ENCODE results near the gene ZFP69.
"Not testable (repeated sequence)": the region's sequence is repeated elsewhere in the genome, so short reads cannot be mapped to it uniquely, and the experiment has no call there.

Gene ZFP69

DNA sequence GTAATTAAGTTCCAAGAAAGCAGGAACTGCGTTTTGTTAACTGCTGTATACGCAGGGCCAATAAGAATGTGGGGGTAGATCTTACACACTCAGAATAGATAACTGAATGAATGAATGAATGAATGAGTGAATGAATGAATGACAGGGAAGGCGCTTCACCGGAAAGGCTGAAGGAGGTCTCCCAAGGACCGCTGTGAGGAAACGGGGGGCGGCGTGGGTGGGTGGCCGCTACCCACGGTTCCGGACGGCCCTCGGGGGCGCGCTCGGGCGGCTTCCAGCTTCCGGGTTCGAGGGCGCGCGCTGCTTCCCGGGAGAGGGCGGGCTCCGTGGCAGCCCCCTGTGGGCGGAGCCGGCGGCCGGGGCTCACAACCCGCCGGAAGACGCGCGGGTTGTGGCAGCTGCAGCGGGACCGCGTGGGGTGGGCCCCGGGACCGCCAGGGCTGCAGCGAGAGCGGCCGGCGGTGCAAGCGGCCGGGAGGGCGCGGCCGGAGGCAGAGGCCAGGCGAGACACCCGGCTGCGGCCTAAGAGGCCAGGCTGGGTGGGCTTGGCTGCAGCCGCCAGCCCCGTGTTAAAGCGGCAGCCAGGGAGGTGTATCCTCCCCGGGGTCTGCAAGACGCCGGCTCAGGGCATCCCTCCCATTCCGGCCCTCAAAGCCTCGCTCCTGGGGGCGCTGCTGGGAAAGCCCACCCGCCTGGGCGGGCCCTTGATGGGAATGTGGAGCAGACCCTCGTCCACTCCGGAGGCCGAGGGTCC is at the start of gene ZFP69:
Gene ZFP69 (plus strand): TSS at position 367 of the 754 bp plus-strand sequence. CDS start 2,072 bp downstream, outside the sequence.
- DNase-seq: no peak

DNA sequence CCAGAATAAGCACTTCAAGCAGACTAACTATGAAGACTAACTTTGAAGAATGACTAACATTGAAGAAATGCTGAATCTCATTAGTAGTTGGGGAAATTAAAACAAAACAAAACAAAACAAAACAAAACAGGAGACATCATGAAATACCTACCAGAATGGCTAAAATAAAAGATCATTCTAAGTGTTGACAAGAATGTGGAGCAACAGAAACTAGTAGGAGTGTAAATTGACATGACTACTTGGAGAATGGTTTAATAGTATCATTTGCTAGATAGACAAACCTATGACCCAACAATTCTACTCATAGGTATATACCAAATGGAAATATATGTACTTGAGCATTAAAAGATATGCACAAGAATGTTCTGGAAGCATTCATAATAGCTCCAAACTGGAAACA is 45.7 kb upstream of the ZFP69 start:
- DNase-seq: no peak

DNA sequence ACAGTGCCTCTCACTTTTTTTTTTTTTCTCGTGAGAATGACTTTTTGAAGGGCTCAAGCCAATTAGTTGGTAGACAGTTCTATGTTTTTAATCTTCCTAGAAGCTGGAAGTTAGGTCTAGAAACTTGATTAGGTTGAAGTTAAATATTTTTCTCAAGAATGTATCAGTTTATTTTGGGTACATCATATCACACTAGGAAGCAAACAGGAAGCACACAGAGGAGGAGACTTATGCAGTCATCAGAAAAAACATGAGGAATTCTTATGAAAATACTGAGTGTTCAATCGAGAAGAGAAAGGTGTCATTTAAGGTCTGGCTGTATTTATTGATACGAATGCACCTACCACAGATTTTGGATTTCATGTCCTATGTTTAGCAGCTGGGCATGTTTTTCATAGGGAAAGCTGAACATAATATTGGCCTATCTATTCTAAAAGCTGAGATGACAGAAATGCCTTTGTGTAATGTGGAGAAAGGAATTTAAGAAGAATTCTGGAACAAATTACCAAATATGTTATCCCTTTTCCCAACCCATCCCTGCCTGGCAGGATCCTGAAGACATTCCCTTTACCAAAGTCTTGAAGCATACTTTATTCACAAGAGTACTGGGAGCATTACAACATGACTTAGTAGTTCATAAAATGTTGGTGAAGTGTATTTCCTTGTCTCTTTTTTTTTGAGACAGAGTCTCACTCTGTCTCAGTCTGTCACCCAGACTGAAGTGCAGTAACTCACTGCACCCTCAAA is 44.3 kb upstream of the ZFP69 start:
- DNase-seq: no peak

DNA sequence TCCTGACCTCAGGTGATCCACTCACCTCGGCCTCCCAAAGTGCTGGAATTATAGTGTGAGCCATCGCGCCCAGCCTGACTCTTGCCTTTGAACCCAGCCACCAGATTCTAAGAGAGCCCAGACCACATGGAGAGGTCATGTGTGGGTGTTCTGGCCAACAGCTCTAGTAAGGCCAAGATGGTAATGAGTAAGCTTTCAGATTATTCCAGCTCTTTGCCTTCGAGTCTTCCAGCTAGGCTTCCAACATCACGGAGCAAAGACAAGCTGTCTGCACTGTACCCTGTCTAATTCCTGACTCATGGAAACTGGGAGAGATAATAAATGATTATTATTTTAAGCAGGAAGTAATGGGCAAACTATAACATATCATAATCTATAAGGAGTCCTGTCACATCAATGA is 41.6 kb upstream of the ZFP69 start:
- no peak for DNase-seq

DNA sequence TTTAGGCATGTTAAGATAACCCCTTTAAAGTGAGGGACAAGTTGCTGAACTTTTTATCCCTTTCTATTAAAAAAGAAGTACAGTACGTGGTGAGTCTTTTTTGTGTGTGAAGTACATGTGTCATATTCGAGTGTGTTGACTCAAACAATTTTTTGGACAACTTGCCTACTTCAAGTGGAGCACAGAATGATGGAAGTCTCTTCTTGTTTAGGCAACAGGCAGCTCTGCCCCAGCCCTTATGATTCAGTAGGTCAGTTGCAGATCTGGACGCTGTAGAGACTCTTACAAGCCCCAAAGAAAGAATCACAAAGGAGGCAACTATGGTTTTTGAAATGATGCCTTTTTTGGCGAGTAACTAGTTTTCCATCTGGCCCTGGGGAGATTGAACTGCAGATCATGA is 41.2 kb upstream of the ZFP69 start:
- DNase-seq: no peak

DNA sequence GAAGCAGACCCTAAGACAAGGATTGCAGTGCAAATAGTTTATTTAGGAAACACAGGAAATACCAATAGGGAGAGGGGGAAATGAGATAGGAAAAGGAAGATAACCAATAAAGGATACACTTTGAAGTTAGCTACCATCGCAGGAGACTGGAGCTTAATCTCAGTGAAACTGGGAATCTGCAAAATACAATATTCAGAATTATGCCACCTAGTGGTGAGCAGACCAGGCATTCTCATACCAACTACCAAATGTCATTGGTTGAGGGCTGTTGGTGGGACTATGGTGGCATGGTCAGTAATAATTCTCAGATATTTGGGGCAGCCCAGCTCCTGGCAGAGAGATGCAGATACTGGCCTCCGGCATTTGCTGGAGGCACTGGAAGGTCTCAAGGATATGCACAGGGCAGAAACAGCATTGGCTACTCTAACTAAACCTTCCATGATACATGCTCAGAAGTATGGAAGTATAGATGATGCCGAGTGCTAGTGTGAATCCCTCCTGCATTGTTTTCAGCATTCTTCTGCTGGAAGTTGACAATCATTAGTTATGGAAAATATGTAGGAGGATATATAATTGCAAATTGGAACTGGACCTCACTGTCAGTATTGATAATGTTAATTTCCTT is 38.6 kb upstream of the ZFP69 start:
- DNase-seq: no peak

DNA sequence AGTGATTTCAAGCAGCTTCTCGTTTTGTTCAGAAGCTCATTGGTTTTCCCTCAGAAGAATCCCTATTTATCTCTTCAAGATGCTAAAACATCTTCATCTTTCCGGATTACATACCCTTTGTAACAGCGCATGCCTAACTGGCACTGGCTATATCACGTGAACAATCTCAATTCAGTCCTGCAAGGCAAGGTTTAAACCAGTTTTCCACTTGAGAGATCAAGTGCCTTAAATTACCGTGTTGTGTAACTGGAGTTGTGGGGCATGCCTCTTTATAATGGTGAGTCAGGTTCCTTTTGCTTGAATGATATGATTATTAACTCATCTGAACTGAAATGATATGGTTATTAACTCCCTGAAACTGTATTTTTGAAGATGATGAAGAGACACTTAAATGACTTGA is 37.8 kb upstream of the ZFP69 start:
- no peak for DNase-seq

DNA sequence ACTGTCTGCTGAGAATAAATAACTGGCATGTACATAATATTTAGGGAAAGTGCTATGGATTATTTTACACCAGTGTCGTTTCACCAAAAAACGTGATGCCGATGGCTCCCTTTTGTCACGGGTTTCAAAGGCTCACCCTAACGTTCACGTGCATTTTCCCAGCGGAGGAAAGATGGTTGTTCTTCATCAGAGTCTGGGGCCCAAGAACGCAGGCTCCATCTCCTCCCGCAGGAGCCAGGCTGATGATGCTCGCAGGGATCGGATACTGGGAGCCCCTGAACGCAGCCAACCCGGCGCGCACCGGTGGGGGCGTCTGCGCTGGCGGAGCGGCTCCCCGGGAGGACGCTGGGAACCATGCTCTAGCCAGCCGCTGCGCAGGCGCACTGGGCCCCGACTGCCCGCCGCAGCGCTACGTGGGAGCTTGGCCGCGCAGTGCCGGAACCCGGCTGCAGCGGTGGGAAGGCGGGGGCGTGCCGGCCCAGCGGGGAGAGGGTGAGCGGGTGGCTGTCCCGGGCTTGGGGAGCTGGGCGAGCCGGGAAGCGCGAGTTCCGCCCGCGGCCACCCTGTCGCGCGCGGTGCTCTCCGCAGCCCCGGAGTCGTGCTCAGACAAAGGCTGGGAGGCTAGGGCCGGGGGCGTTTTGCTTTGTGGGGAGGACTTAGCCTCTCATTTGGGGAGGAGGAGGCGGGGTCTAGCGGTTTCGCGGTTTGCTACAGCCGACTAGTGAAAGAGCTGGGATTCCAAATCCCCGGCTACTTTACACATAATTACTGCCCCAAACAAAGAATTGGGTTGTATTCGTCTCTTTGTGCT is 27.2 kb upstream of the ZFP69 start, which contains the start of gene ZFP69B:
Gene ZFP69B (plus strand): TSS at position 793 of the 811 bp plus-strand sequence. CDS start 486 bp downstream, outside the sequence.
- DNase-seq: peak; percentile 39

DNA sequence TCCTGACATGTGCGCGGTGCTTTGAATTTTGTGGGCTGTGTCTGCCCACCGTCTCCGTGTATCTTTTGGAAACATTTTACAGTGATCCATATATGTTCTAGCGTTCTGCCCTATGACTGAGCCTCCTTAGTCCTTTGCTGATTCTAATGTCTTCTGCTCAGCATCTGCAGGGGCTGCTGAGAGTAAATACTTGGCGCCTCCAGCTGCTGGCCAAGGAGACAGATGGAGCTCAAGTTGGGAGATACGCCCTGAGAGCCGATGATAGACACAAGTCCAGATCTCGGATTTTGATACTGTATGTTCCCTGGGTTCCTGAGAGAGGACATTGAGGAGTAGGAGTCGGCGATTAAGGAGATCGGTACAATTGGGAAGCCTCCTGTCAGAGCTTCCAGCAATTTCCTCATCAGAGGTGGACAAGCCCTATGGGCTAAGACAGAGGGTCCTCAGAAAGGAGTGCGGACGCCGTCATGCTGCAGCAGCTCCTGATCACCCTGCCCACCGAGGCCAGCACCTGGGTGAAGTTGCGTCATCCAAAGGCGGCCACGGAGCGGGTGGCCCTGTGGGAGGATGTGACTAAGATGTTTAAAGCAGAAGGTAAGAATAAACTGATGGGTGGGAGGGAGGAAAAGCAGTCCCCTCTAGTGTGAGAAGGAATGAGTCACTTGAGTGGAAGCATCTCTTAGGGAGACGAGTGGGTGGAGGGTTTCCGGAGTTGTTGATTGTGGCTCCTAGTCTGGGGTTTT is 26.4 kb upstream of the ZFP69 start:
- DNase-seq: no peak

DNA sequence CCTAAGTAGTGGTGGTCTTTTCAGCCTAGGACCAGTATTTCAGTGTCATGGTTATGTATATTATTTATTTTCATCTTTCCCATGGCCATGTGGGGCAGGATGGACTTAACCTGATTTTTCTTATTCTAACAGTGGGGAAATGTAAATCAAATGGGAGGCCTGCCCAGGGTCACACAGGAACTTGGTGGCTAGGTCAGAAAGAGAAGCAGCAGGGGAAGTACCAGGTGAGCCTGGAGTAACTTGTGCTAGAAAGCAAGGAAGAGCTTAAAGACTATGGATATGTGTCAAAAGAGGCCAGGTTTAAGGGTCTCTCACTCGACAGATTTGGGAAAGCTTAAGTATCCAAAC is 25.9 kb upstream of the ZFP69 start:
- DNase-seq: no peak

DNA sequence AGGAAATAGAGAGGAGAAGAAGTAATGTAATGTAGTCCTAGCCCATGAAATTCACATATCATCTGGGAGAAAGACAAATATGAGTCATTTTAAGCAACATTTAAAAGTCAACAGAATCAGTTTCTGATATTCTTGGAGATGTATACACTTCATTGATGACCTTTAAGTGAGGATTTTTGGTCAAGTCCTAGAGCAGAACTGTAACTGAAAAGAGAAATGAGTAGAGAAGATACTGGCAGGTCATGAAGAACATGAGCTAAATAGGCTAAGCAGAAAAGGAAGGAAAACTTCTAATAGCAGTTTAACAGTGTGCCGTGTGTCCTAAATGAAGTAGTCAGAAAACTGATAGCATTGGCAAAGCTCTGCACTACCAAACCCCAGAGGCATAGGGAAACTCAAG is 22.2 kb upstream of the ZFP69 start:
- no peak for DNase-seq

DNA sequence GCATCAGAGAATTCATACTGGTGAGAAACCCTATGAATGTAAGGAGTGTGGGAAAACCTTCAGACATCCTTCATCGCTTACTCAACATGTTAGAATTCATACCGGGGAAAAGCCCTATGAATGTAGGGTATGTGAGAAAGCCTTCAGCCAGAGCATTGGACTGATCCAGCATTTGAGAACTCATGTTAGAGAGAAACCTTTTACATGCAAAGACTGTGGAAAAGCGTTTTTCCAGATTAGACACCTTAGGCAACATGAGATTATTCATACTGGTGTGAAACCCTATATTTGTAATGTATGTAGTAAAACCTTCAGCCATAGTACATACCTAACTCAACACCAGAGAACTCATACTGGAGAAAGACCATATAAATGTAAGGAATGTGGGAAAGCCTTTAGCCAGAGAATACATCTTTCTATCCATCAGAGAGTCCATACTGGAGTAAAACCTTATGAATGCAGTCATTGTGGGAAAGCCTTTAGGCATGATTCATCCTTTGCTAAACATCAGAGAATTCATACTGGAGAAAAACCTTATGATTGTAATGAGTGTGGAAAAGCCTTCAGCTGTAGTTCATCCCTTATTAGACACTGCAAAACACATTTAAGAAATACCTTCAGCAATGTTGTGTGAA is 14.0 kb upstream of the ZFP69 start:
- no peak for DNase-seq

DNA sequence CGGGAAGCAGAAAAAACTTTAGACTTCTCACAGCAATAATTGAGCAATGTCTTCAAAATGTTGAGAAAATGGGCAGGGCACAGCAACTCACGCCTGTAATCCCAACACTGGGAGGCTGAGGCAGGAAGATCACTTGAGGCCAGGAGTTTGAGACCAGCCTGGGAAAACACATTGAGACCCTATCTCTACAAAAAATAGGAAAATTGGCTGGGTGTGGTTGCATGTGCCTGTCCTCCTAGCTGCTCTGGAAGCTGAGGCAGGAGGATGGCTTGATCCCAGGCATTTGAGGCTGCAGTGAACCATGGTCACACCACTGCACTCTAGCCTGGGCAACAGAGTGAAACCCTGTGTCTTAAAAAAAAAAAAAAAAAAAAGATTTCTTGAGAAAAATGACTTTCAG is 7.8 kb upstream of the ZFP69 start:
- no peak for DNase-seq

DNA sequence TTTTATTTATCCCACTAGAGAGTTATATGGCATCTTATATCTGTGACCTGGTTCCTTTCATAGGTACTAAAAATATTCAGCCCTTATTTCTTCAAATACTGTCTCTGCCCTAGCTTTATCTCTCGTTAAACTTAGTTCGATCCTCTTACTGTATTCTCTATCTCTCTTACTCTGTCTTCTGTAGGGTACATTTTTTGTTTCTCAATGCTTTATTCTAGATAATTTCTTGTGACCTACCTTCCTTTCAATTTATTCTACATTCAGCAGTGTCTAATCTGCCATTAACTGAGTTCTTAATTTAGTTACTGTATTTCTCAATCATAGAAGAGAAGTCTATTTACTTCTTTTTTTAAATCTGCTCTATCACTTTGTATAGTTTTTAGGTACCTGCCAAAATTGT is 1.8 kb upstream of the ZFP69 start:
- DNase-seq: no peak

DNA sequence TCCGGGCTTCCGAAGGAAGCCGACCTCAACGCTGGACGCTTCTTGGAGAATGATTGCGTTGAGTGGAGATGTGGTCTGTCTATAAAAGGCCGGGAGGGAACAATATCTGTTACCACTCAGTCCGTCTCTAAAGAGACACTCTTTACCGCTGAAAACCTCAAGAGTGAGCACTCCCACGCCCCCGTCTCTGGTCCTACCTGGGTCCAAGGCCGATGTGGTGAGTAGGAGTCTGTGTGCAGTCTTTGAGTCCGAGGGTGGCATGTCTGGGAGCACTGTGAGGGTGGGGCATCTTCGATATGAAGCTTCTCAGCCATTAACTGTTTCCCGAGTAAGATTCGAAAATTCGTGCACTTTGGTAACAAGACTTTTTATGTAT is 576 bp downstream of the ZFP69 start:
- DNase-seq: no peak

DNA sequence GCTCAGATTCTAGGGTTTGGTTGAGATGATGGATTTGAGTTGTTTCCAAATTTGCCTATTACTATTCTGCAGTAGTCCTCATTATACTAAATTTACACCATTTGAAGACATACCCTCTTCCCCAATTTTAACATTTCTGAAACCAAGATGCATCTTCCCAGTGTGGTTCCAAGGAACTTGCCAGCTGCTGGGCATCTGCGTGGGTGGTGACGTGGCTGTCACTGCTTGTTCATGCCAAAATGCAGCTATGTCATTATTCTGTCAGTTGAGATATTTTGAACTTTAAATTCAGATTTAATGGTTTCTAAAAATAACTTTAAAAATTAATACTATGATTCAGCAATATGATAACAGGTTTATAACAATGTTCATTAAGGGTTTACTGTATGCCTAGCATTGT is 1.2 kb downstream of the ZFP69 start:
- no peak for DNase-seq

DNA sequence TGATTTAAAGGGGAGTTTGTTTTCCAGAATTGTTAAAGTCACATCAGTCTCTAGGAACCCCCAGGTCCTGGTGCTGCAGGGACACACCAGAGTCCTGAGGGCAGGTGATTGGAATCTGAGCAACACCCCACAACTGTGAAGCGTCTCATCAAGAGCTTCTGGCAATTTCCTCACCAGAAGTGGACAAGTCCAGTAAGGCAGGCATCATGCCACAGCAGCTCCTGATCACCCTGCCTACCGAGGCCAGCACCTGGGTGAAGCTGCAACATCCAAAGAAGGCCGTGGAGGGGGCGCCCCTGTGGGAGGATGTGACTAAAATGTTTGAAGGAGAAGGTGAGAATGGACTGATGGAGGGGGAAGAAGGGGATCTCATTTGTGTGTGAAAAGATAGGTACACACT is 2.1 kb downstream of the ZFP69 start:
- no peak for DNase-seq

DNA sequence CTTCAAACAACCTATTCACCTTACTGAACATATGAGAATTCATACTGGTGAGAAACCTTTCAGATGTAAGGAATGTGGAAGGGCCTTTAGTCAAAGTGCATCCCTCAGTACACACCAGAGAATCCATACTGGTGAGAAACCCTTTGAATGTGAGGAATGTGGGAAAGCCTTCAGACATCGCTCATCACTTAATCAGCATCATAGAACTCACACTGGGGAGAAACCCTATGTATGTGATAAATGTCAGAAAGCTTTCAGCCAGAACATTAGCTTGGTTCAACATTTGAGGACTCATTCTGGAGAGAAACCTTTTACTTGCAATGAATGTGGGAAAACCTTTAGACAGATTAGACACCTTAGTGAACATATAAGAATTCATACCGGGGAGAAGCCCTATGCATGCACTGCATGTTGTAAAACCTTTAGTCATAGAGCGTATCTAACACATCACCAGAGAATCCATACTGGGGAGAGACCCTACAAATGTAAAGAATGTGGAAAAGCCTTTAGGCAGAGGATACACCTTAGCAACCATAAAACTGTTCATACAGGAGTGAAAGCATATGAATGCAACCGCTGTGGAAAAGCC is 18.3 kb downstream of the ZFP69 start:
- DNase-seq: no peak

DNA sequence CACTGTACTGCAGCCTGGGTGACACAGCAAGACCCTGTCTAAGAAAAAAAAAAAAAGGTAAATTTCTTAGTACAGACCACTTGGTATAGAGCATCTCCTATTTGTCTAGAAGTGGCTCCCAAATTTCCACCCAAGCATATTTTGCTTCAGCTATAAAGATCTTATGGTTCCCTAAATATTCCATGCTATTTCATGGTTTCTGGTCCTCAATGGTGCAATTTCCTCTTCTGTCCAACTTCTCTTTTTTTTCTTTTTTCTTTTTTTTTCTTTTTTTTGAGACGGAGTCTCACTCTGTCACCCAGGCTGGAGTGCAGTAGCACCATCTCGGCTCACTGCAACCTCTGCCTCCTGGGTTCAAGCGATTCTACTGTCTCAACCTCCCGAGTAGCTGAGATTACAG is 25.6 kb downstream of the ZFP69 start:
- DNase-seq: not testable (repeated sequence)

DNA sequence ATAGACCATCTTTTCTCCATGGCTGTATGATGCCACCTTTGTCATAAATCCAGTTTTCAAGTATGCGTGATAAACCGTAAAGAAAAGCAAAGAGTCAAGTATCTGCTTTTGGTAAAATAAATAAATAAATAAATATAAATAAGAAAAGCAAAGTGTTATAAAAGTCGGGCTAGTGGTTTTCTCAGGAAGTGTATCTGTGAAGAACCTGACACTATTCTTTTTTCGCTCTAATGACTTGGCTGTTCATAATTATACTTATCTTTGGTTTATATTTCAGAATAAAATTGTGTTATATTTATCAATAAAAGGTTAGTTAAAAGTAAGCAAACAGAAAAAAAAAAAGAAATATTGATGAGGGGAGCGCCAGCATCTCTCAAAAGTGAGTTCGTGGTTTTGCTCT is 30.9 kb downstream of the ZFP69 start:
- DNase-seq: no peak

Data from NCI-H1436 treated with DMSO at 0.1 percent for 48 hours (cell line).